NCI-H1417 (cell line): ENCODE measurements around the gene IL36RN.

Experiments
- DNase-seq, 3 experiments: peaks; one replicate each; lab custom pipeline; 2025; lab: John Stamatoyannopoulos, UW

The IL36RN gene

GRCh38 chr2:113058998-113059960, at the start of gene IL36RN:
Gene IL36RN (plus strand): TSS chr2:113059198. CDS start chr2:113059439, 241 bp downstream.
- no peak for DNase-seq

GRCh38 chr2:113009622-113010021, 49.4 kb upstream of the IL36RN start:
- DNase-seq = no peak

DNA sequence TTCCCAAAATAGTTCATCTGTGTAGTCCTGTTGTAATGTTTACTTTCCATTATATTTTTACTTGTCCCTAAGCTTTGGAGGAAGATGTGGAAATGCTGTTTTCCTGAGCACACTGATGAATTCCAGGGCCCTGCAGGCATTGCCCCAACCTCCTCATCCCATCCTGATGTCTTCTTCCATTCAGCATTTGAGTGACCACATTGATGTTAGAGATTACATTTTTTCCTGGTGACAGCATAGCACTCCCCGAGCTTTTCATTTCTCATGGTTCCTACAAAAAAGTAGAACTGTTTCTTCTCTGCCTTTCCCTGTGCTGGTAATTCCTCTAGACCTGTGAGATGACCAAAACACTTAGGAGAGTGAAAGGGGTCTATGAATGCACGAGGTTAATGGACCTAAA, 48.9 kb upstream of the IL36RN start:
- no peak for DNase-seq

GRCh38 chr2:113011108-113011507, 47.9 kb upstream of the IL36RN start:
- no peak for DNase-seq

GRCh38 chr2:113012436-113013335, 46.3 kb upstream of the IL36RN start:
- no peak for DNase-seq

DNA sequence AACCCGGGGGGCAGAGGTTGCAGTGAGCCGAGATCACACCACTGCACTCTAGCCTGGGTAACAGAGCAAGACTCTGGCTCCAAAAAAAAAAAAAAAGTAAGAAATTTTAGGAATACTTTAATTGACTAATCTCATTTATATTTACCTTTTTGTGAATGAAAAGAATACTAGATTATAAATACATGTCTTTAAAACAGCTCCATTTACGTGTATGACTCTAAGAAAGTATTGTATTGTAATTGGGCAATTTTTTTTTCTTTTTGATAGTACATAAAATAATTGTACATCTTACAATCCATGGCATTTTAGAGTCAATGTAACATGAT, 45.7 kb upstream of the IL36RN start:
- DNase-seq = no peak

GRCh38 chr2:113014067-113014466, 44.9 kb upstream of the IL36RN start:
- DNase-seq = no peak

DNA sequence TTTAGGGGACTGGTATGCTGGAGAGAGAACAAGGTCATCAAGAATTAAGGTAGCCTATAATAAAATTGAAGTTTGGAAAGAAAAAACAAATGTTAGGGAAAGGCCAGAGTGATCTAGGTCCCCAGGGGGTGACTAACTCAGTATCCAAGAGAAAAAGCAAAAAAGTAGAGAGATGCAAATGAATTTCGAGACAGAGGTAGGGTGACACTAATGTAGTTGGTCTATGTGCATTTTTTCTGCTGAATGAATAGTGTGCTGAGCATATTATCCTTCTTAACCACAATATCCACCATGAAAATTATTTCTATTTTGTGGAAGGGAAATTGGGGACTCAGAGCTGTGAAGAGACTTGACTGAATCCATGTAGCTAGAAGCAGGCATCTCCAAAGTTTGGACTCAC, 44.0 kb upstream of the IL36RN start:
- no peak for DNase-seq

GRCh38 chr2:113015655-113016054, 43.3 kb upstream of the IL36RN start:
- no peak for DNase-seq

DNA sequence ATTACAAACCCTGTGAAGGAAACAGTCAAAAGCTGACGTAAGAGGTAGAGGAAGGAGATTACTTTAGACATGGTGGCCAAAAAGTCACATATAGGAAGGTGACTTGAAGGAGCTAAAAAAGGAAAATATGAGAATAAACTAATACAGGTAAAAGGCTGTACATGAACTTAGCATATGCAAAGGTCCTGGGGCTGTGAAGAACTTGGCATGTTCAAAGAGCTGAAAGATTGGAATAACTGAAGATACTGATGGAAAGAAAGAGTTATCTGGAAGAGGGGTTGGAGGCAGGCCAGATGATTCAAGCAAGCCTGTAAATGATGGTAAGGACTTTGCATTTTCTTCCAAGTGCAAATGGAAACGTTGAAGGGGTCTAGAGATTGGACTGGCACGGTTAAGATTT, 40.5 kb upstream of the IL36RN start:
- DNase-seq = no peak

GRCh38 chr2:113021312-113021711, 37.7 kb upstream of the IL36RN start:
- no peak for DNase-seq

DNA sequence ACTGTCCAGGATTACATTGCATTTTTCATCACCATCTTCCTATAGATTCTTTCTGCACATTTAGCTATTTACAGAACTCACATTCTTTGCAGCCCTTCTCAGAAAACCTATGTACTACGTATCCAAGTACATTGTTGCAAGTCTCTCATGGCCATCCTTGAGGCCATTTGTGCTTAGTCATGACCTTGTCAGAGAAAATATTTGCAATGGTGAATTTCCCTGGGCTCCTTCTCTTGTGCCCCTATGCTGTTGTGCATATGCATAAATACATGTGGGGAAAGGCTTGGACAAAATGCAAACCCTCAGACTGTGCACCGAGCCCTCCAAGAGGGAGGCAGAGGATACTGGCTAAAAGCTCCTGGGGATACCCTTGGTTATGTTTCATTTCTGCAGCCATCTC, 34.2 kb upstream of the IL36RN start:
- DNase-seq = no peak

DNA sequence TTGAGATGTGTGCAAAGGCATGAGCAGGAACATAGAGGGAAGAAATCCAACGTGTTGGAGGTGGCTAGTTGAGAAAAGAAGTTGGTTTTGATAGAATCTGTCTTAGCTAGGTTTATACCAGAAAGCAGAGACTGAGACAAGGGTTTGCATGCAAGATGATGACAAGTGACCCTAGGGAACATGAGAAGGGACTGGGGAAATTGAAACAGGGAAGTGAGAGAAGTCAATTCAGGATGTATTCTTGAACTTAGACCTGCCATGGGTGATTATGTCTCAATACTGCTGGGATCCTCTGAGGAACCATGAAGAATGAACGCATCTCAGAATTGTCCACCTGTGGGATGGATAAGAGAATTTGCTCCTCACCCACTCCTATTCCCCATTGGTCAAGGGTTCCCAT, 33.3 kb upstream of the IL36RN start:
- DNase-seq = no peak

- DNase-seq = no peak
Observed at GRCh38 chr2:113027691-113028090, 31.3 kb upstream of the IL36RN start.

DNA sequence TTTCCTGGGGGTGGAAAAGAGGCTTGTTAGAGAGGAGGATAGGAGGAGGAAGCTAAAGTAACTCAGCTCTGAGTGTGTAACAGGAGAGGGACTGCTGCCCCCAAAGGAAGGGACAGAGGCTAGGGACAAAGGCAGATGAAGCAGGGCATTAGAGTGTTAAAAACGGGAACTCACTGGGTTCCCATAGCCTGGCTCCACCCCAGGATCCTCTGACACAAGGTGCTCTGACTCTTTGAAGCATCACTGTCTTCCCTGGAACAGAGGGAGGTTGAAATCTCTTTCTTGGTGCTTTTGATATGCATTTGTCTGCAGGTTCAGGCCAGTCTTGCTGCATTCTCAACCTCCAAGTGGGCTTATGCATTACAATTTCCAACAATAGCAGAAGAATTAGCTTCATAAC, 30.9 kb upstream of the IL36RN start:
- DNase-seq = no peak

DNA sequence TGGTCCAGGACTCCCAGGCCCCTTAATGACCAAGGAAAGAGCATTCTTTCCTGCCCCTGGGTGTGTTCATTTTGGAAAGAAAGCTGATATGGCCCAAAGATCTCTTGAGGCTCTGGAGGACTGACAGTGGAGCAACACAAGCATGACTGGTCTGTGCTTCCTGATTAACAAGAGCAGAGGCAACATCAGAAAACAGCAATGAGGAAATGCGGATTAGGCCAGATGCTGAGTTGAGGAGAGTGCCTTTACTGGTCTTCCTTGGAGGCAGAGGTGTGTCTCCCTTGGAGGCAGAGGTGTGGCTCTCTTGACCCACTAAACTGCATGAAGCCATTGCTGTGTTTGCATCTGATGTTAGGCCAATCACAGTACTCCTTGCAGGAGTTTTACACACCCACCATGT, 26.3 kb upstream of the IL36RN start:
- DNase-seq = no peak

GRCh38 chr2:113034016-113034415, 25.0 kb upstream of the IL36RN start:
- no peak for DNase-seq

DNA sequence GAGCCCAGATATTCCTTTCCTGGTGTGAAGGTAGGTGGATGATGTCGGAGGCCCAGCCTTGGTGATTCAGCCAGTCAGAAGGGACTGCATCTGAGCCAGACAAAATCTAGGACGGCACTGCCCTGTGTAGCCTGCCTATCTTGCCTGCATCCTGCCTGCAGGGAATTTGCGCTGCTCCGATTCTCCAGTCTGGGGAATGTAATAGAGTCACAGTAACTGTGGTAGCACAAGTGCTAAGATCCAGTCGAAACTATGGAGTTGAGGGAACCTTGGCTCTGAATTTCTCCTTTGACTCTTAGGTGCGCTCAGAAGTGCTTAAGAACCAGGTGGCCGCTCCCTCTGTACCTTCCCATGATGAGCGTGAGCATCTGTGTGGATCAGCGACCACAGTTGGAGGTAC, 22.2 kb upstream of the IL36RN start:
- no peak for DNase-seq

DNA sequence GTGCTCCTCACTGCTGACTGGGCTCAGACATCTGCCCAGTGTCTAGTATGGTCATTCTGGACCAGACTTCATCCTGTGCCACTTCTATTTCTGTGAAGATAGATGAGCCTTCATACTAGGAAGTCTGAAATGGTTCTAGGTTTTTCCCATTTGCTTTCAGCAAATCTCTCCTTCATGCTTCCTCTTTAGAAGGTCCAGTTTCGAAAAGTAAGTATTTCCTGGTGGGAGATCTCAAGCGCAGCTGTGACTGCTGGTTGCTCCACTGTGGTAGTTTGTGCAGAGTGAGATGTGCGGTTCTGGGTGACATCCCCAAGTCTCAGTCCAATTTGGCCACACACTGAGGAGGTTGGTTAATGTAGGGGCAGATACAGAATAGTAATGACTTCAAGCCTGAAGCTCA, 20.7 kb upstream of the IL36RN start:
- DNase-seq = no peak

GRCh38 chr2:113039158-113039557, 19.8 kb upstream of the IL36RN start:
- no peak for DNase-seq

DNA sequence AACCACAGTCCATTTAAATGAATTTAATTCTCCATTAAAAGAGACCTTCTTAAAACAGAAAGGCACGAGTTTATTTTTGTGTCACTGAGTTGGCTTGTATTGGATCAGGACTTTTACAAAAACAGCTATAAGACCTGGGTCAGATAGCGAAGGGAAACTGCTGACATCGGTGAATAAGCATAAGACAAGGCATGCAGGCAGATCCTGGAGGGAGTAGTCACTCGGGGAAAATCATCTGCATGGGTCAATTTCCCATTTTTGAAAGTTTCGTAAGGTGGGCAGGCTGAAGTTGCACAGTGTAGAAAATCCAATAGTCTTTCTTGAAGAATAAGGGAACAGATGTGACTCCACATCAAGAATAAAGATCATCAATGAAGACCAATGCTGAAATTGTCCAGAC, 19.3 kb upstream of the IL36RN start:
- DNase-seq = no peak

- DNase-seq = no peak
Observed at GRCh38 chr2:113041871-113042270, 17.1 kb upstream of the IL36RN start.

DNA sequence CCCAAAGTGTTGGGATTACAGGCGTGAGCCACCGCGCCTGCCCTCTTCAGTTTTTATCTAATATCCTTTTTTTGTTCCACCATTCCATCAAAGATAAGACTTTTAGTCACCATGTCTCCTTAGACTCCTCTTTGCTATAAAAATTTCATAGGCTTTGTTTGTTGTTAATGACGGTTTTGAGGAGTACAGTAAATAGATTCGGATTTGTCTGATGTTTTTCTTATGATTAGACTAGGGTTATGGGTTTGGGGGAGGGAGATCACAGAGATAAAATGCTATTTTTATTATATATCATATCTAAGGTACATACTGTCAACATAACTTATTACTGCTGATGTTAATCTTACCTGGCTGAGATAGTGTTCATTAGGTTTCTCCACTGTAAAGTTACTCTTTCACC, 12.5 kb upstream of the IL36RN start:
- DNase-seq = no peak
